HepG2 (cell line): ENCODE data around the gene VAPB. TPM values are rescaled to one million over a fixed set of nuclear protein-coding genes. Genes with fewer than 3 reads are reported as not detected.

ENCODE experiments used
- ATAC-seq: fragments of 200-7000 bp; cut with Tn5 transposase; 3 replicates; pipeline ENCODE4 v1.9.1; 2020; ENCODE audit warnings: mild to moderate bottlenecking, moderate library complexity
- BruUV-seq: library from RNA; stranded (reverse); fragments of 400-500 nt; replicated peaks from 2 replicates; lab custom pipeline; 2021; lab: Mats Ljungman, UMichigan
- CTCF ChIA-PET: fragments of 300-600 bp; formaldehyde crosslinking; extraction: SDS; loops from one replicate; lab custom pipeline; 2021; ENCODE audit warnings: low total read pairs, inconsistent platforms, low intra/inter-chr PET ratio; lab: Yijun Ruan, JAX
- POLR2A ChIA-PET: fragments of 350-600 bp; sonication (Branson Sonifier 250); formaldehyde crosslinking; loops from one replicate; lab custom pipeline; 2020; ENCODE audit warnings: antibody characterized with exemption, inconsistent platforms; lab: Yijun Ruan, JAX
- DNase-seq: peaks from one replicate; pipeline ENCODE4 v3.0.0-alpha.2; 2015; ENCODE audit warnings: low spot score
- FAIRE-seq: peaks from 3 replicates; lab custom pipeline; 2011; peaks lifted over from hg19 to GRCh38; lab: Jason Lieb, UNC
- H2AFZ ChIP-seq: one replicate; pipeline ENCODE4 v1.6.1; 2011; ENCODE audit warnings: low read length, inconsistent platforms
- H3K27ac ChIP-seq: fragments of 300-600 bp; 3 replicates; pipeline ENCODE4 v1.8.0; 2011; ENCODE audit warnings: mixed run types, mild to moderate bottlenecking, mixed read lengths, low read length, inconsistent platforms; ENCODE audit not compliant: insufficient read depth; ENCODE audit errors: extremely low read length
- H3K27me3 ChIP-seq, 2 experiments: fragments of 200-600 bp in 1 of 2; 2 replicates in 1 of 2; 3 replicates in 1 of 2; pipeline versions ENCODE4 v1.6.0 to v1.8.0; 2011; ENCODE audit warnings: low read length in 2 of 2, mild to moderate bottlenecking in 2 of 2, moderate library complexity in 2 of 2, inconsistent platforms in 1 of 2; ENCODE audit not compliant: insufficient read depth in 2 of 2, control insufficient read depth in 1 of 2
- H3K36me3 ChIP-seq, 2 experiments: fragments of 200-600 bp in 1 of 2; replicated peaks in 1 of 2; 2 replicates in 1 of 2; 3 replicates in 1 of 2; pipeline versions ENCODE4 v1.5.1 to v1.8.0; 2011; ENCODE audit warnings: low read length in 2 of 2, inconsistent platforms in 1 of 2; ENCODE audit not compliant: insufficient read depth in 2 of 2, control insufficient read depth in 1 of 2
- H3K4me1 ChIP-seq: 2 replicates; pipeline ENCODE4 v1.5.1; 2012; ENCODE audit warnings: low read length, inconsistent platforms; ENCODE audit not compliant: insufficient read depth
- H3K4me2 ChIP-seq: 2 replicates; pipeline ENCODE4 v1.6.0; 2011; ENCODE audit warnings: low read depth, low read length, inconsistent platforms
- H3K4me3 ChIP-seq, 3 experiments: fragments of 200-600 bp in 1 of 3; sonication (generic), shearing (Covaris generic) in 1 of 3; replicated peaks in 1 of 3; 2 replicates each; pipeline ENCODE4 v1.5.1; 2011 to 2016; ENCODE audit warnings: low read length in 3 of 3, inconsistent platforms in 2 of 3, low read depth in 2 of 3, mild to moderate bottlenecking in 2 of 3, control low read depth in 1 of 3, mixed read lengths in 1 of 3; ENCODE audit not compliant: insufficient read depth in 1 of 3
- H3K79me2 ChIP-seq: one replicate; pipeline ENCODE4 v1.6.1; 2011; ENCODE audit warnings: low read length, inconsistent platforms; ENCODE audit not compliant: insufficient read depth
- H3K9ac ChIP-seq: 2 replicates; pipeline ENCODE4 v1.6.0; 2011; ENCODE audit warnings: mild to moderate bottlenecking, low read depth, low read length, inconsistent platforms; ENCODE audit not compliant: insufficient read depth
- H3K9me3 ChIP-seq: 2 replicates; pipeline ENCODE4 v1.5.1; 2012; ENCODE audit warnings: mild to moderate bottlenecking, low read length
- H4K20me1 ChIP-seq: 2 replicates; pipeline ENCODE4 v1.6.0; 2011; ENCODE audit warnings: inconsistent platforms, mild to moderate bottlenecking, low read length, moderate library complexity; ENCODE audit not compliant: insufficient read depth
- WGBS: methylation state at CpG from one replicate; pipeline ENCODE4 v1.1.6; 2017; ENCODE audit warnings: low lambda C conversion rate; 5-methylcytosine and 5-hydroxymethylcytosine counted together
- in situ Hi-C: cut with HindIII; loops from 2 replicates; pipeline ENCODE4 v1.10.0; 2017; ENCODE audit warnings: low pct_unique_long_range_greater_than_20kb; ENCODE audit not compliant: extremely low pct_ligation_motif_present
- intact Hi-C: fragments of 100-400 bp; cut with micrococcal nuclease; formaldehyde crosslinking; loops from one replicate; pipeline ENCODE4 v1.10.0; 2022; ENCODE audit not compliant: unreplicated experiment
- polyA plus RNA-seq, 8 experiments: library from polyadenylated mRNA; depleted of rRNA in 3 of 8; stranded (reverse) in 7 of 8; unstranded in 1 of 8; fragments of >200 nt; fragmentation: Illumina TruSeq in 4 of 8; extraction: Trizol in 4 of 8; gene quantifications; 2 replicates each; pipeline versions ENCODE4 v1.2.1 to v1.2.3, GENCODE V29; 2011 to 2016; ENCODE audit warnings: low read depth in 4 of 8, missing spikeins in 1 of 8, mixed read lengths in 1 of 8; ENCODE audit not compliant: insufficient read depth in 1 of 8
- total RNA-seq, 5 experiments: library from RNA; depleted of rRNA; stranded (reverse); fragments of >200 nt; fragmentation: Illumina TruSeq; extraction: Trizol; gene quantifications; 2 replicates each; pipeline ENCODE4 v1.2.3, GENCODE V29; 2016; ENCODE audit warnings: low read depth in 1 of 5
- TF ChIP-seq, protein P1 (sequence below): sonication (generic); formaldehyde crosslinking; IDR thresholded peaks from 2 replicates; pipeline ENCODE4 v1.5.1; 2020; ENCODE audit warnings: mild to moderate bottlenecking, missing genetic modification reagents, moderate library complexity

VAPB gene
- total and polyA plus RNA-seq, 2 of the 13 experiments (the other 11 are each of a cell fraction or from before 2014, with no cell fraction given) = 18.6 to 48.5 TPM

DNA sequence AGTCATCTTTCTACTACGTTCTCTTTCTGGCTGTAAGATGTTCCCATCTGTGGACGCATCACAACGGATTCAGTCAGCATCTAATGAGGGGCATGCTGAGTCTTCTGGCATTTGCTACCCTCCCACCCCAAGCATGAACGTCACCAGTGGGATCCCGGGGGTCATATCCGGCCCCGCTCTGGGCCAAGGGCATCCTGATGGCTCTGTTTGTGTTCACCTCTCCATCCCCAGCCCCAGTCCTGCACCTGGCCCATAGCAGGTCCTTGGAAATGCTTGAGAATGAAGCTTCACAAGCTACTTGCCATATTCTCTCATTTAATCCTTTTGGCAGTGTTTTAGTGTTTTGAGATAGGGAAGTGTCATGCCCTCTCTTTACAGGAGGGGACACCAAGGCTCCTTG, 111.2 kb downstream of the VAPB start:
- intact Hi-C loops = no loop called here

More for the DNA sequence above, 111.2 kb downstream of the VAPB start:
- no TSS peak for BruUV-seq
- ATAC-seq = no peak
- ChIA-PET POLR2A (no interaction called here), CTCF (no interaction called here)
- Histone ChIP-seq H3K79me2 (no peaks in the 10 kb centered on the region), H3K27ac (no peak overlapping the region), H4K20me1 (no peaks in the 10 kb centered on the region), H2AFZ (no peak overlapping the region), H3K27me3 (peaks cover 6 to 15% of the 10 kb centered on the region in 2 experiments; a peak in 3 of 5 replicates), H3K4me3 (no peak overlapping the region), H3K4me2 (no peak overlapping the region), H3K9me3 (peaks cover 27% of the 10 kb centered on the region), H3K9ac (no peak overlapping the region), H3K4me1 (no peaks in the 10 kb centered on the region), H3K36me3 (no peaks in the 10 kb centered on the region)
- in situ Hi-C loops = no loop called here
- DNase-seq = no peak
- no peak for FAIRE-seq
- TF ChIP-seq, protein P1, sequence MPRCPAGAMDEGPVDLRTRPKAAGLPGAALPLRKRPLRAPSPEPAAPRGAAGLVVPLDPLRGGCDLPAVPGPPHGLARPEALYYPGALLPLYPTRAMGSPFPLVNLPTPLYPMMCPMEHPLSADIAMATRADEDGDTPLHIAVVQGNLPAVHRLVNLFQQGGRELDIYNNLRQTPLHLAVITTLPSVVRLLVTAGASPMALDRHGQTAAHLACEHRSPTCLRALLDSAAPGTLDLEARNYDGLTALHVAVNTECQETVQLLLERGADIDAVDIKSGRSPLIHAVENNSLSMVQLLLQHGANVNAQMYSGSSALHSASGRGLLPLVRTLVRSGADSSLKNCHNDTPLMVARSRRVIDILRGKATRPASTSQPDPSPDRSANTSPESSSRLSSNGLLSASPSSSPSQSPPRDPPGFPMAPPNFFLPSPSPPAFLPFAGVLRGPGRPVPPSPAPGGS (CRISPR knock-in tag) = no peak
- 16% methylated on average over 7 of the region's 7 CpGs for WGBS

Other genes with a start within 250 kb of the VAPB start
- not detected in 2 replicates for gene ANKRD60, start 160.6 kb upstream of the VAPB start, total RNA-seq (2016; rRNA removed; fragmentation: Illumina TruSeq; extraction: Trizol)
- gene ANKRD60, start 160.6 kb upstream of the VAPB start, polyA plus RNA-seq (2011; rRNA removed) = not detected in 2 replicates
- 11.2 and 16.2 TPM in 2 replicates for gene RAB22A, start 79.5 kb upstream of the VAPB start, total RNA-seq (2016; rRNA removed; fragmentation: Illumina TruSeq; extraction: Trizol)
- 10.6 and 10.7 TPM in 2 replicates for gene RAB22A, start 79.5 kb upstream of the VAPB start, polyA plus RNA-seq (2011; rRNA removed)
- gene APCDD1L, start 126.2 kb downstream of the VAPB start, total RNA-seq (2016; rRNA removed; fragmentation: Illumina TruSeq; extraction: Trizol) = not detected in 2 replicates
- not detected in 2 replicates for gene APCDD1L, start 126.2 kb downstream of the VAPB start, polyA plus RNA-seq (2011; rRNA removed)